ENCODE measurements around the gene VHLL. TPM values are rescaled to one million over a fixed set of nuclear protein-coding genes. Genes with fewer than 3 reads are reported as not detected.

The VHLL gene
- total and polyA plus RNA-seq, 2 of the 13 experiments (the other 11 are each of a cell fraction or from before 2014, with no cell fraction given) = 0.24 TPM; not detected in 1

DNA sequence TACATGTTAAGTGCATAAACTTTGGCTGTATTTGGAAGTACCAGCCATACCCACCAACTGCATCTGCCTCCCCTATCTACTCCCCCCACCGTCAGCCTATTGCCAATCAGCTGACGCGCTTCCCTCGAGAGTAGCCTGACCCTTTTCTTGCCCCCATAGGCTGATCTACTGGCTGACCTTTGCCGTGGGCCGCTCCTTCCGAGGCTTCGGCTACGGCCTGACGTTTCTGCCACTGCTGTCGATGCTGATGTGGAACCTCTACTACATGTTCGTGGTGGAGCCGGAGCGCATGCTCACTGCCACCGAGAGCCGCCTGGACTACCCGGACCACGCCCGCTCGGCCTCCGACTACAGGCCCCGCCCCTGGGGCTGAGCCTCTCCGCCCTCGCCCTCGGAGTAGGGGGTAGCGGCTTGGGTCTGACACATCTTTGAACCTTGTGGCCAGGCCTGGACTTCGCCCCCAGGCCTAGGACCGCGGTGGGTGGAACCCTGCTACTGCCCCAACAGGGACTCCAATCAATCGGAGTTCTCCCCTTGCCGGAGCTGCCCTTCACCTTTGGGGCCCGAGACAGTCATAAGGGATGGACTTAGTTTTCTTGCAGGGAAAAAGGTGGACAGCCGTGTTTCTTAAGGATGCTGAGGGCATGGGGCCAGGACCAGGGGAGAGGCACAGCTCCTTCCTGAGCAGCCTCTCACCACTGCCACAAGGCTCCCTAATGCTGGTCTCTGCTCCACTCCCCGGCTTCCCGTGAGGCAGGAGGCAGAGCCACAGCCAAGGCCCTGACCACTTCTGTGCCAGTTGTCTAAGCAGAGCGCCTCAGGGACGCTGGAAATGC, 7.7 kb downstream of the VHLL start (continued):
- TF ChIP-seq, protein P1, sequence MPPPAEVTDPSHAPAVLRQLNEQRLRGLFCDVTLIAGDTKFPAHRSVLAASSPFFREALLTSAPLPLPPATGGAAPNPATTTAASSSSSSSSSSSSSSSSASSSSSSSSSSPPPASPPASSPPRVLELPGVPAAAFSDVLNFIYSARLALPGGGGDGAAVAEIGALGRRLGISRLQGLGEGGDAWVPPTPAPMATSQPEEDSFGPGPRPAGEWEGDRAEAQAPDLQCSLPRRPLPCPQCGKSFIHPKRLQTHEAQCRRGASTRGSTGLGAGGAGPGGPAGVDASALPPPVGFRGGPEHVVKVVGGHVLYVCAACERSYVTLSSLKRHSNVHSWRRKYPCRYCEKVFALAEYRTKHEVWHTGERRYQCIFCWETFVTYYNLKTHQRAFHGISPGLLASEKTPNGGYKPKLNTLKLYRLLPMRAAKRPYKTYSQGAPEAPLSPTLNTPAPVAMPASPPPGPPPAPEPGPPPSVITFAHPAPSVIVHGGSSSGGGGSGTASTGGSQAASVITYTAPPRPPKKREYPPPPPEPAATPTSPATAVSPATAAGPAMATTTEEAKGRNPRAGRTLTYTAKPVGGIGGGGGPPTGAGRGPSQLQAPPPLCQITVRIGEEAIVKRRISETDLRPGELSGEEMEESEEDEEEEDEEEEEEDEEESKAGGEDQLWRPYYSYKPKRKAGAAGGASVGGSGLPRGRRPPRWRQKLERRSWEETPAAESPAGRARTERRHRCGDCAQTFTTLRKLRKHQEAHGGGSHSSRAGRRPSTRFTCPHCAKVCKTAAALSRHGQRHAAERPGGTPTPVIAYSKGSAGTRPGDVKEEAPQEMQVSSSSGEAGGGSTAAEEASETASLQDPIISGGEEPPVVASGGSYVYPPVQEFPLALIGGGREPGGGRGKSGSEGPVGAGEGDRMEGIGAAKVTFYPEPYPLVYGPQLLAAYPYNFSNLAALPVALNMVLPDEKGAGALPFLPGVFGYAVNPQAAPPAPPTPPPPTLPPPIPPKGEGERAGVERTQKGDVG (CRISPR knock-in tag; IDR thresholded peaks at IDR 0.05; ENCODE audit: borderline replicate concordance) = peak; percentile 74; the same call in 1 of the 2 replicates
- TF ChIP-seq GFI1 (CRISPR knock-in tag; IDR thresholded peaks at IDR 0.05; ENCODE audit: borderline replicate concordance) = peak; percentile 12; the same call in 1 of the 2 replicates
- TF ChIP-seq ZNF598 (CRISPR knock-in tag; IDR thresholded peaks at IDR 0.05; ENCODE audit: borderline replicate concordance) = peak; percentile 70; the same call in 1 of the 2 replicates
- TF ChIP-seq ZNF160 (CRISPR knock-in tag; IDR thresholded peaks at IDR 0.05) = 0 out of 2 replicates have a peak, but pooled peaks have one; percentile 30
- peak; percentile 71 for TF ChIP-seq GABPB1 (CRISPR knock-in tag; IDR thresholded peaks at IDR 0.05)
- no peak for TF ChIP-seq NR3C1 (CRISPR knock-in tag; IDR thresholded peaks at IDR 0.05)
- TF ChIP-seq MATR3 (CRISPR knock-in tag; IDR thresholded peaks at IDR 0.05) = no peak
- TF ChIP-seq REPIN1 (CRISPR knock-in tag; IDR thresholded peaks at IDR 0.05; ENCODE audit: borderline replicate concordance, low read depth) = peak; percentile 84; the same call in 1 of the 2 replicates
- TF ChIP-seq AKAP8 (CRISPR knock-in tag; IDR thresholded peaks at IDR 0.05) = peak; percentile 76; the same call in 1 of the 2 replicates
- 0 out of 2 replicates have a peak, but pooled peaks have one; percentile 47 for TF ChIP-seq ZNF335 (CRISPR knock-in tag; IDR thresholded peaks at IDR 0.05)
- TF ChIP-seq ZNF616 (CRISPR knock-in tag; IDR thresholded peaks at IDR 0.05; ENCODE audit: low read depth) = no peak
- peak; percentile 82; the same call in 1 of the 2 replicates for TF ChIP-seq ZNF614 (CRISPR knock-in tag; IDR thresholded peaks at IDR 0.05; ENCODE audit: borderline replicate concordance)
- TF ChIP-seq ZNF296 (CRISPR knock-in tag; conservative IDR thresholded peaks at IDR 0.05) = no peak
- TF ChIP-seq SMARCC2 (IDR thresholded peaks at IDR 0.05) = no peak
- TF ChIP-seq, protein P2, sequence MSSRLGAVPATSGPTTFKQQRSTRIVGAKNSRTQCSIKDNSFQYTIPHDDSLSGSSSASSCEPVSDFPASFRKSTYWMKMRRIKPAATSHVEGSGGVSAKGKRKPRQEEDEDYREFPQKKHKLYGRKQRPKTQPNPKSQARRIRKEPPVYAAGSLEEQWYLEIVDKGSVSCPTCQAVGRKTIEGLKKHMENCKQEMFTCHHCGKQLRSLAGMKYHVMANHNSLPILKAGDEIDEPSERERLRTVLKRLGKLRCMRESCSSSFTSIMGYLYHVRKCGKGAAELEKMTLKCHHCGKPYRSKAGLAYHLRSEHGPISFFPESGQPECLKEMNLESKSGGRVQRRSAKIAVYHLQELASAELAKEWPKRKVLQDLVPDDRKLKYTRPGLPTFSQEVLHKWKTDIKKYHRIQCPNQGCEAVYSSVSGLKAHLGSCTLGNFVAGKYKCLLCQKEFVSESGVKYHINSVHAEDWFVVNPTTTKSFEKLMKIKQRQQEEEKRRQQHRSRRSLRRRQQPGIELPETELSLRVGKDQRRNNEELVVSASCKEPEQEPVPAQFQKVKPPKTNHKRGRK (CRISPR knock-in tag; IDR thresholded peaks at IDR 0.05) = no peak
- peak; percentile 93 for TF ChIP-seq ZFY (CRISPR knock-in tag; IDR thresholded peaks at IDR 0.05)
- TF ChIP-seq ETV6 (CRISPR knock-in tag; conservative IDR thresholded peaks at IDR 0.05) = no peak; the same call in 1 of the 2 replicates
- no peak for TF ChIP-seq JARID2 (CRISPR knock-in tag; IDR thresholded peaks at IDR 0.05; ENCODE audit: insufficient replicate concordance)
- TF ChIP-seq GTF3A (CRISPR knock-in tag; conservative IDR thresholded peaks at IDR 0.05) = no peak
- TF ChIP-seq, protein P3, sequence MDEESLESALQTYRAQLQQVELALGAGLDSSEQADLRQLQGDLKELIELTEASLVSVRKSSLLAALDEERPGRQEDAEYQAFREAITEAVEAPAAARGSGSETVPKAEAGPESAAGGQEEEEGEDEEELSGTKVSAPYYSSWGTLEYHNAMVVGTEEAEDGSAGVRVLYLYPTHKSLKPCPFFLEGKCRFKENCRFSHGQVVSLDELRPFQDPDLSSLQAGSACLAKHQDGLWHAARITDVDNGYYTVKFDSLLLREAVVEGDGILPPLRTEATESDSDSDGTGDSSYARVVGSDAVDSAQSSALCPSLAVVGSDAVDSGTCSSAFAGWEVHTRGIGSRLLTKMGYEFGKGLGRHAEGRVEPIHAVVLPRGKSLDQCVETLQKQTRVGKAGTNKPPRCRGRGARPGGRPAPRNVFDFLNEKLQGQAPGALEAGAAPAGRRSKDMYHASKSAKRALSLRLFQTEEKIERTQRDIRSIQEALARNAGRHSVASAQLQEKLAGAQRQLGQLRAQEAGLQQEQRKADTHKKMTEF (CRISPR knock-in tag; IDR thresholded peaks at IDR 0.05) = peak; percentile 94
- TF ChIP-seq ZNF556 (CRISPR knock-in tag; IDR thresholded peaks at IDR 0.05; ENCODE audit: borderline replicate concordance) = peak; percentile 74; the same call in 1 of the 2 replicates
- TF ChIP-seq, protein P4, sequence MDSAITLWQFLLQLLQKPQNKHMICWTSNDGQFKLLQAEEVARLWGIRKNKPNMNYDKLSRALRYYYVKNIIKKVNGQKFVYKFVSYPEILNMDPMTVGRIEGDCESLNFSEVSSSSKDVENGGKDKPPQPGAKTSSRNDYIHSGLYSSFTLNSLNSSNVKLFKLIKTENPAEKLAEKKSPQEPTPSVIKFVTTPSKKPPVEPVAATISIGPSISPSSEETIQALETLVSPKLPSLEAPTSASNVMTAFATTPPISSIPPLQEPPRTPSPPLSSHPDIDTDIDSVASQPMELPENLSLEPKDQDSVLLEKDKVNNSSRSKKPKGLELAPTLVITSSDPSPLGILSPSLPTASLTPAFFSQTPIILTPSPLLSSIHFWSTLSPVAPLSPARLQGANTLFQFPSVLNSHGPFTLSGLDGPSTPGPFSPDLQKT (CRISPR knock-in tag; IDR thresholded peaks at IDR 0.05; ENCODE audit: borderline replicate concordance) = no peak
